ENCODE data around the gene STIM2.
"Not testable (repeated sequence)": the region's sequence is repeated elsewhere in the genome, so short reads cannot be mapped to it uniquely, and the experiment has no call there.

DNA sequence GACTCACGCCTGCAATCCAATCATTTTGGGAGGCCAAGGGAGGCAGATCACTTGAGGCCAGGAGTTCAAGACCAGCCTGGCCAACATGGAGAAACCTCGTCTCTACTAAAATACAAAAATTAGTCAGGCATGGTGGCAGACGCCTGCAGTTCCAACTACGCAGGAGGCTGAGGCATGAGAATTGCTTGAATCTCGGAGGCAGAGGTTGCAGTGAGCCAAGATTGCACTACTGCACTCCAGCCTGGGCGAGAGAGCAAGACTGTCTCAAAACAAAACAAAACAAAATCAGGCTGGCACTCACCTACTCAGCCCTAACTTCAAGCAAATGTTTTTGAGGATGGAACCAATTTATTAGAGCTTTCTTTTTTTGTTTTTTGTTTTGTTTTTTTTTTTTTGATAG lies 33.3 kb upstream of the STIM2 start:
- TF ChIP-seq, protein P1, sequence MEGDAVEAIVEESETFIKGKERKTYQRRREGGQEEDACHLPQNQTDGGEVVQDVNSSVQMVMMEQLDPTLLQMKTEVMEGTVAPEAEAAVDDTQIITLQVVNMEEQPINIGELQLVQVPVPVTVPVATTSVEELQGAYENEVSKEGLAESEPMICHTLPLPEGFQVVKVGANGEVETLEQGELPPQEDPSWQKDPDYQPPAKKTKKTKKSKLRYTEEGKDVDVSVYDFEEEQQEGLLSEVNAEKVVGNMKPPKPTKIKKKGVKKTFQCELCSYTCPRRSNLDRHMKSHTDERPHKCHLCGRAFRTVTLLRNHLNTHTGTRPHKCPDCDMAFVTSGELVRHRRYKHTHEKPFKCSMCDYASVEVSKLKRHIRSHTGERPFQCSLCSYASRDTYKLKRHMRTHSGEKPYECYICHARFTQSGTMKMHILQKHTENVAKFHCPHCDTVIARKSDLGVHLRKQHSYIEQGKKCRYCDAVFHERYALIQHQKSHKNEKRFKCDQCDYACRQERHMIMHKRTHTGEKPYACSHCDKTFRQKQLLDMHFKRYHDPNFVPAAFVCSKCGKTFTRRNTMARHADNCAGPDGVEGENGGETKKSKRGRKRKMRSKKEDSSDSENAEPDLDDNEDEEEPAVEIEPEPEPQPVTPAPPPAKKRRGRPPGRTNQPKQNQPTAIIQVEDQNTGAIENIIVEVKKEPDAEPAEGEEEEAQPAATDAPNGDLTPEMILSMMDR (IDR thresholded peaks at IDR 0.05), result not testable (repeated sequence)
- TF ChIP-seq ZFX (IDR thresholded peaks at IDR 0.05; ENCODE audit: borderline replicate concordance), result not testable (repeated sequence)

Measured in 22Rv1 (cell line).